SU-DHL-6 (cell line): ENCODE results near the gene TRAPPC3L.

Experiments used
- H2AFZ ChIP-seq: fragments of 200-600 bp; sonication (generic); 2 replicates; pipeline ENCODE4 v1.6.1; 2014; ENCODE audit warnings: low read depth, mild to moderate bottlenecking, moderate library complexity, mixed read lengths, antibody characterized with exemption, low read length; ENCODE audit not compliant: severe bottlenecking
- H3F3A ChIP-seq: fragments of 200-600 bp; shearing (Covaris generic); 2 replicates; pipeline ENCODE4 v1.6.0; 2016; ENCODE audit warnings: antibody characterized with exemption, mild to moderate bottlenecking; ENCODE audit not compliant: insufficient read depth
- H3K27ac ChIP-seq: fragments of 200-600 bp; sonication (generic); 2 replicates; pipeline ENCODE4 v1.5.1; 2016; ENCODE audit warnings: low read depth, mild to moderate bottlenecking, low read length, moderate library complexity, mixed read lengths
- H3K27me3 ChIP-seq: fragments of 200-600 bp; sonication (generic), shearing (Covaris generic); 2 replicates; pipeline ENCODE4 v1.6.0; 2014; ENCODE audit warnings: mild to moderate bottlenecking, low read length
- H3K36me3 ChIP-seq: fragments of 200-600 bp; sonication (generic); 2 replicates; pipeline ENCODE4 v1.6.1; 2014; ENCODE audit warnings: mild to moderate bottlenecking, low read length, mixed read lengths
- H3K4me2 ChIP-seq: fragments of 300-600, 200-600 bp; shearing (Covaris generic), sonication (generic); 2 replicates; pipeline ENCODE4 v1.6.0; 2014; ENCODE audit warnings: low read length, low read depth, mild to moderate bottlenecking; ENCODE audit not compliant: poor library complexity, severe bottlenecking
- H3K4me3 ChIP-seq: fragments of 200-600 bp; sonication (generic); 2 replicates; pipeline ENCODE4 v1.5.1; 2014; ENCODE audit warnings: antibody characterized with exemption, low read length, mild to moderate bottlenecking, mixed read lengths; ENCODE audit not compliant: insufficient read depth, poor library complexity, severe bottlenecking
- H3K79me2 ChIP-seq: fragments of 200-600 bp; sonication (generic); 2 replicates; pipeline ENCODE4 v1.6.1; 2014; ENCODE audit warnings: mild to moderate bottlenecking, low read length, moderate library complexity; ENCODE audit not compliant: insufficient read depth
- H3K9ac ChIP-seq: fragments of 200-600 bp; sonication (generic); 2 replicates; pipeline ENCODE4 v1.7.0; 2014; ENCODE audit warnings: mild to moderate bottlenecking, low read length
- H3K9me2 ChIP-seq: fragments of 200-600 bp; sonication (generic); replicated peaks from 2 replicates; pipeline ENCODE4 v1.6.1; 2014; ENCODE audit warnings: low read length; ENCODE audit not compliant: insufficient read depth
- H3K9me3 ChIP-seq: fragments of 200-600 bp; sonication (generic); 2 replicates; pipeline ENCODE4 v1.6.1; 2014; ENCODE audit warnings: low read length, mixed read lengths; ENCODE audit not compliant: insufficient read depth
- H4K20me1 ChIP-seq: fragments of 200-600 bp; sonication (generic); 2 replicates; pipeline ENCODE4 v1.6.1; 2014; ENCODE audit warnings: low read depth, mild to moderate bottlenecking, antibody characterized with exemption, low read length, moderate library complexity, mixed read lengths
- CTCF ChIP-seq: fragments of 200-600 bp; sonication (generic); IDR thresholded peaks from one replicate; pipeline ENCODE4 v1.5.1; 2017; ENCODE audit warnings: antibody characterized with exemption, mild to moderate bottlenecking, low read length, moderate library complexity; ENCODE audit not compliant: insufficient read depth, poor library complexity, severe bottlenecking
- EZH2phosphoT487 ChIP-seq: fragments of 200-600 bp; sonication (generic), shearing (Covaris generic); conservative IDR thresholded peaks from 2 replicates; pipeline ENCODE4 v1.6.1; 2018; ENCODE audit warnings: mild to moderate bottlenecking, antibody characterized with exemption, low read length, moderate library complexity, mixed read lengths

Gene TRAPPC3L

GRCh38 chr6:116467514-116467913 lies 78.0 kb downstream of the TRAPPC3L start:
- TF ChIP-seq EZH2phosphoT487 (no peak), CTCF (no peak)
- H3K9me3 ChIP-seq = no peaks in the 10 kb centered on the region

GRCh38 chr6:116467096-116467495 lies 78.4 kb downstream of the TRAPPC3L start:
- Histone ChIP-seq H3K4me2 (no peak overlapping the region), H3K9me2 (no peaks in the 10 kb centered on the region), H3K79me2 (no peaks in the 10 kb centered on the region), H4K20me1 (no peaks in the 10 kb centered on the region), H3K4me3 (no peak overlapping the region), H3K36me3 (no peaks in the 10 kb centered on the region), H3K9ac (no peak overlapping the region), H3F3A (no peaks in the 10 kb centered on the region), H3K9me3 (no peaks in the 10 kb centered on the region), H2AFZ (no peak overlapping the region), H3K27ac (no peak overlapping the region), H3K27me3 (no peaks in the 10 kb centered on the region)
- TF ChIP-seq CTCF (no peak), EZH2phosphoT487 (no peak)

More at GRCh38 chr6:116467514-116467913, 78.0 kb downstream of the TRAPPC3L start:
- no peaks in the 10 kb centered on the region for H3K27me3 ChIP-seq
- no peak overlapping the region for H3K4me3 ChIP-seq
- H3K36me3 ChIP-seq = no peaks in the 10 kb centered on the region
- H4K20me1 ChIP-seq = no peaks in the 10 kb centered on the region
- H3F3A ChIP-seq = no peaks in the 10 kb centered on the region
- no peak overlapping the region for H3K9ac ChIP-seq
- no peak overlapping the region for H2AFZ ChIP-seq
- no peaks in the 10 kb centered on the region for H3K79me2 ChIP-seq
- no peak overlapping the region for H3K4me2 ChIP-seq
- H3K9me2 ChIP-seq = no peaks in the 10 kb centered on the region
- no peak overlapping the region for H3K27ac ChIP-seq

- Histone ChIP-seq H3K9me2 (no peaks in the 10 kb centered on the region), H3K4me2 (no peak overlapping the region), H4K20me1 (no peaks in the 10 kb centered on the region), H3K27ac (no peak overlapping the region), H3F3A (no peaks in the 10 kb centered on the region), H3K27me3 (no peaks in the 10 kb centered on the region), H3K36me3 (no peaks in the 10 kb centered on the region), H3K4me3 (no peak overlapping the region), H3K9me3 (no peaks in the 10 kb centered on the region), H3K79me2 (no peaks in the 10 kb centered on the region), H2AFZ (no peak overlapping the region), H3K9ac (no peak overlapping the region)
- TF ChIP-seq CTCF = no peak
- no peak for TF ChIP-seq EZH2phosphoT487
These were observed 80.2 kb downstream of the TRAPPC3L start for GRCh38 chr6:116465246-116465645.

- no peaks in the 10 kb centered on the region for H4K20me1 ChIP-seq
- H3K9ac ChIP-seq = no peak overlapping the region
- no peak overlapping the region for H2AFZ ChIP-seq
- no peaks in the 10 kb centered on the region for H3K36me3 ChIP-seq
- no peak overlapping the region for H3K27ac ChIP-seq
- no peak overlapping the region for H3K4me2 ChIP-seq
- H3K27me3 ChIP-seq = no peaks in the 10 kb centered on the region
- H3F3A ChIP-seq = no peaks in the 10 kb centered on the region
- H3K9me2 ChIP-seq = no peaks in the 10 kb centered on the region
- no peaks in the 10 kb centered on the region for H3K79me2 ChIP-seq
- H3K9me3 ChIP-seq = no peaks in the 10 kb centered on the region
- H3K4me3 ChIP-seq = no peak overlapping the region
- no peak for TF ChIP-seq CTCF
- no peak for TF ChIP-seq EZH2phosphoT487
These were observed 82.2 kb downstream of the TRAPPC3L start for GRCh38 chr6:116463301-116463700.
